ENCODE results near the gene AHNAK2.

AHNAK2 gene

DNA sequence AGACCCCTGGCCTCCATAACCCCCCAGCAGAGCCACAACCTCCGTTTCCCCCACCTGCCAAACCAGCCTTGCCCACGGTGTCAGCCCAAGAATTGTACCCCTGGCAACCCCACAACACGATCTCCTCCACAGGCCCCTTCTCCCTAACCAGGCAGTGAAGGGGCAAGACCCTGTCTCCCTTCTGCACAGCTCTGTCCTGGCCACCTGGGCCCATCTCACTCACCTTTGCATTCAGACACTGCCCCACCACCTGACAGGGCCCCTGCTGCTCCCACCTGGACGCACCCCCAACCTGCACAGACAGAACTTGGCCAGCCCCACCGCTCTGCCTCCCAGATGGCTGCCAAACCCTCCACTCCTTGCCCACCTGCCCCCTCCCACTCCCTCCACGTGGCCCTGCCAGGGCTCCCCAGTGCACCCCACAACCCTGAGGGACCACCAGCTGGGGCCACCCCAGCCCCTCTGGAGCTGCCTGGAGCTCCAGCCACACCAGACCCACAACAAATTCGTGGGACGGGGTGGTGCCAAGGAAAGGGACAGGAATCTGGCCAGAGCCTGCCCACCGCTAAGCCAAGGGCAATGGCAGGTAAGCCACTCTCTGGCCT lies 11.8 kb downstream of the AHNAK2 start:
- Histone ChIP-seq H3K9me3 (ENCODE audit: control insufficient read depth in 1 of 2, low read length in 2 of 2) (no peaks in the 10 kb centered on the region), H3K9ac (ENCODE audit: low read depth in 1 of 2, low read length in 2 of 2) (no peak overlapping the region), H3K27me3 (ENCODE audit: control insufficient read depth in 1 of 2, insufficient read depth in 2 of 2, low read length in 2 of 2) (peaks cover 23 to 36% of the 10 kb centered on the region in 2 donors), H3K4me1 (ENCODE audit: control insufficient read depth in 1 of 2, insufficient read depth in 2 of 2, low read length in 2 of 2) (peaks cover 19 to 20% of the 10 kb centered on the region in 2 donors), H3K4me3 (ENCODE audit: low read depth in 1 of 2, low read length in 2 of 2) (no peak overlapping the region), H3K36me3 (ENCODE audit: control insufficient read depth in 1 of 2, insufficient read depth in 2 of 2, low read length in 2 of 2) (no peaks in the 10 kb centered on the region), H3K27ac (ENCODE audit: low read depth, low read length) (no peak overlapping the region)

DNA sequence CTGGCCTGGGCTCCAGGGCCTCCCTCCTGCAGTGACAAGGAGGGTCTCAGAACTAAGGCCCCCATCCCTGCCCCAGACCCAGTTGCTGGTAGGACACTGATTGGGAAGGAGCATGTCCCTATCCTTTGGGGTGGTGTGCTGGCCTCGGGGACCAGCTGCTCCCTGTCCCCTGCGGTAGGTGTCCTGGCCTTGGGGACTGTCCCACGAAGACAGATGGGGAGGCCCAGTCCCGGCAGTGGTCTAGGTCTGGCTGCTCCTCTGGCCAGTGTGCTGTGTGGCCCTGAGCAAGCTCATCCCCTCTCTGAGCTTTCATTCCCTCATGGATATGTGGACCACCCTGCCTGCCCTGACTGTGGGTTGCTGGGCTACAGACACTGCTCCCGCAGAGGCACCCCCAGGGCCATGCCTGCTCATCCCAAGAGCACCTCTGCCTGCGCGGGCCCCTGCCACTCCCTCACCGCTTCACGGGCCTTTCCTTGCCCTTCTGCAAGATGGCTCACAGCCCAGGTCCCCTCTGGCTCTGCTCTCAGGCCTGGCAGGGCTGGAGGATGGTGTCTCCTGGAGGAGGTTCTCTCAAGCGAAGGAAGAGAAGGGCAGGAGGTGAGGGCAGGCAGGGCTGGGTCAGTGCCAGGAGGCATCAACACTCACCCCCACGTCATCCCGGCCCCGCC lies 12.5 kb downstream of the AHNAK2 start:
- Histone ChIP-seq H3K4me3 (ENCODE audit: low read depth in 1 of 2, low read length in 2 of 2) (no peak overlapping the region), H3K4me1 (ENCODE audit: control insufficient read depth in 1 of 2, insufficient read depth in 2 of 2, low read length in 2 of 2) (peaks cover 19 to 20% of the 10 kb centered on the region in 2 donors)

DNA sequence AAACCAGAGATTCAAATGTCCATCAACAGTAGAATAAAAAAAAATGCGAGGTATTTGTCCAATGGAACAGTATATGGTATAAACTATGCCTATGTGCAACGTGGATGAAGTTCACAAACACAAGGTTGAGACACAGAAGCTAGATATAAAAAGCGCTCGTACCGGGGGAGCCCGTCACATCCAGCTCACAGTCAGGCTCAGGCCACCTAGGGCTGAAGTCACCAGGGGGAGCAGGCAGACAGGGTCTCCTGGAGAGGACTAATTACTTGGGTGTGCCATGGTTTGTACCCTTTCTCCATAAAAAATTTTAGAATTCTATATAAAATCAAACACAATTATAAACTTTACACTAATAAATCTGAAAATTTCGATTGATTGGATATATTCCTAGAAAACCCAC lies 13.6 kb downstream of the AHNAK2 start:
- Histone ChIP-seq H3K4me1 (ENCODE audit: control insufficient read depth in 1 of 2, insufficient read depth in 2 of 2, low read length in 2 of 2) (peaks cover 19 to 20% of the 10 kb centered on the region in 2 donors), H3K27ac (ENCODE audit: low read depth, low read length) (no peak overlapping the region), H3K4me3 (ENCODE audit: low read depth in 1 of 2, low read length in 2 of 2) (no peak overlapping the region), H3K9ac (ENCODE audit: low read depth in 1 of 2, low read length in 2 of 2) (no peak overlapping the region), H3K36me3 (ENCODE audit: control insufficient read depth in 1 of 2, insufficient read depth in 2 of 2, low read length in 2 of 2) (no peaks in the 10 kb centered on the region), H3K9me3 (ENCODE audit: control insufficient read depth in 1 of 2, low read length in 2 of 2) (no peaks in the 10 kb centered on the region), H3K27me3 (ENCODE audit: control insufficient read depth in 1 of 2, insufficient read depth in 2 of 2, low read length in 2 of 2) (peaks cover 23 to 31% of the 10 kb centered on the region in 2 donors)

More for the DNA sequence above, 12.5 kb downstream of the AHNAK2 start:
- Histone ChIP-seq H3K27ac (ENCODE audit: low read depth, low read length) (no peak overlapping the region), H3K9me3 (ENCODE audit: control insufficient read depth in 1 of 2, low read length in 2 of 2) (no peaks in the 10 kb centered on the region), H3K27me3 (ENCODE audit: control insufficient read depth in 1 of 2, insufficient read depth in 2 of 2, low read length in 2 of 2) (peaks cover 23 to 36% of the 10 kb centered on the region in 2 donors), H3K9ac (ENCODE audit: low read depth in 1 of 2, low read length in 2 of 2) (no peak overlapping the region), H3K36me3 (ENCODE audit: control insufficient read depth in 1 of 2, insufficient read depth in 2 of 2, low read length in 2 of 2) (no peaks in the 10 kb centered on the region)

DNA sequence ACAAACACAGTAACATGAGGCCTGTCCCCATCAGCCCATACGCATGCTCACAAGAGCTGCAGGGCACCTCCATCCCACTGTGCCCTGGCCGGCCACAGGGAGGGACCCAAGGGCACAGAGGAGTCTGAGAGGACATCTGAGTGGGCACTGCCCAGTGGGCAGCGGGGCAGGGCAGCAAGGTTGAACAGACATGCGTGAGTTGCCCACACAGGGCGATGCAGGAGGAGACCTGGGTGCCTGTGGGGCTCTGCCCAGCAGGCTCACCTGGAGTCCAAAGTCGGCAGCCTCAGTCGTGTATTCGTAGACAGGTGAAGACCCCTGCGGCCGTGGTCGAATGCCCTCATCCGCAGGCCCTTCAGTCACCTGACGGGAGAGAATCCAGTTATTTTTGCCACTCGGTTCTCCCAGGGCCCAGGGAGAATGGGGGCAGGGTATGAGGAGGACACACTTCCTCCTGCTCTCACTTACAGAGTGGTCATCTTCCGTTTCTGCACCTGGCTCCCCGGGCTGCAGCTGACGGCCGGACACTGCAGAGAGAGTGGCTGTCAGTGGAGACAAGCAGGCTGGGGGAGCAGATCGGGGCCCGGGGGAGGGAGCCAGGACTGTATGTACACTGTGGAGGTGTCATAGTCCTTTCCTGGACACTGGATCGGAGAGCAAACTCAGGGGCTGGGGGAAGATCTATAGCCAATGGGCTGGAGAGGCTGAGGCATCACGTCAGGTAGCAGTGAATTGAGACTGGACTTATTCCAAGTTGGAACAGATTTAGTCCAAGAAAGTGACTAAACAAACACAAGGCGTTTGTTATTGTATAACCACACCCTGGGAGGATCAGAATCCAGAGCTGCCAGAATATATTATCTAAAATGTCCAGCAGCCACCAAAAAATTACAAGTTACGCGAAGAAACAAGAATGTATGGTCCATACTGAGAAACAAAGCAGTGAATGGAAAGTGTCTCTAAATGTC lies 20.7 kb downstream of the AHNAK2 start:
- peaks cover 7 to 15% of the 10 kb centered on the region in 2 donors for H3K27me3 ChIP-seq (ENCODE audit: control insufficient read depth in 1 of 2, insufficient read depth in 2 of 2, low read length in 2 of 2)
- H3K4me1 ChIP-seq (ENCODE audit: control insufficient read depth in 1 of 2, insufficient read depth in 2 of 2, low read length in 2 of 2): no peaks in the 10 kb centered on the region
- H3K9me3 ChIP-seq (ENCODE audit: control insufficient read depth in 1 of 2, low read length in 2 of 2): no peaks in the 10 kb centered on the region
- no peak overlapping the region for H3K9ac ChIP-seq (ENCODE audit: low read depth in 1 of 2, low read length in 2 of 2)
- no peak overlapping the region for H3K27ac ChIP-seq (ENCODE audit: low read depth, low read length)
- H3K4me3 ChIP-seq (ENCODE audit: low read depth in 1 of 2, low read length in 2 of 2): no peak overlapping the region
- no peaks in the 10 kb centered on the region for H3K36me3 ChIP-seq (ENCODE audit: control insufficient read depth in 1 of 2, insufficient read depth in 2 of 2, low read length in 2 of 2)

DNA sequence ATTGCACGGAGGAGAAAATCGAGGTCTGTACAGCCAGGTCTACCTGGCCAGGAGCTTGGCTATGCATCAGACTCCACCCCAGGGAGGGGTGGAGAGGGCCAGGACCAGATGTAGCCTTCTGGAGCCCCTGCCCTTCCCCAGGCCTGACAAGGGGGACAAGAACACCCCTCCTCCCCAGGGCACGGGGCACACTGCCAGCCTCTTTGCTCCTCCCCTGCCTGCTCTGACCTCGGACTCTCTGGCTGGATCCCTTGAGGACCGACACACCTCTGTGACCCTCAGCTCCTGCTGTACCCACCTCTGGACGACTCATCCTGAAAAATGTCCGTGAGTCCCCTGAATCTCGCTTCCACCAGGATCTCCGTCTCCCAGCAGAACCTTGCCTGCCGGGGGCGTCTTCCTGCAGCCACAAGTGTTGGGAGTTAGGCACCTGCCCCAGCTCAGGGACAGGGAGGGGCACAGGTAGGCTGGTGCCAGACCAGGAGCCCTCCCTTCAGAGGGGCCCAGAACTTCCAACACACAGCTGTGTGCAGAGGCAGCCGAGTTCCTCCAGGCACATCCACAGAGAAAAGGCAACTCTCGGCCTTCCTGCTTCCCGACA lies 21.8 kb downstream of the AHNAK2 start:
- Histone ChIP-seq H3K9me3 (ENCODE audit: control insufficient read depth in 1 of 2, low read length in 2 of 2) (no peaks in the 10 kb centered on the region), H3K27ac (ENCODE audit: low read depth, low read length) (no peak overlapping the region), H3K9ac (ENCODE audit: low read depth in 1 of 2, low read length in 2 of 2) (no peak overlapping the region), H3K36me3 (ENCODE audit: control insufficient read depth in 1 of 2, insufficient read depth in 2 of 2, low read length in 2 of 2) (no peaks in the 10 kb centered on the region), H3K4me1 (ENCODE audit: control insufficient read depth in 1 of 2, insufficient read depth in 2 of 2, low read length in 2 of 2) (no peaks in the 10 kb centered on the region), H3K27me3 (ENCODE audit: control insufficient read depth in 1 of 2, insufficient read depth in 2 of 2, low read length in 2 of 2) (peaks cover 7 to 15% of the 10 kb centered on the region in 2 donors), H3K4me3 (ENCODE audit: low read depth in 1 of 2, low read length in 2 of 2) (no peak overlapping the region)

DNA sequence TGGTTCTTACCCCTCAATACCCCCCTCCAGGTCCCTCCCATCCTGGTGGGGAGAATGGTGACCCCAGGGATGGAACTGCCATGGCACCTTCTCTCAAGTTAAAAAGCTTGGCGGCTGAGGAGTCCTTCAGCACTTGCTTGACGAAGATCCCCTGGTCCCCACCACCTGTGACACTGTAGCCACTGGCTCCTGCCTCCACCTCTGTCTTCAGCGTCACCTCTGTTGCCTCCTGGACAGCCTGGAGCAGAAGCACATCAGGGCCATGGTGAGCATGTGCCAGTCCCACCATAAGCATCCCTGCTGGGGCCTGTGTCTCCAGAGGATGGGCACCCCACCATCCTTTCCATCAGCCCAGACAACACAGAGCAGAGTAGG lies 22.8 kb downstream of the AHNAK2 start:
- Histone ChIP-seq H3K9ac (ENCODE audit: low read depth in 1 of 2, low read length in 2 of 2) (no peak overlapping the region), H3K36me3 (ENCODE audit: control insufficient read depth in 1 of 2, insufficient read depth in 2 of 2, low read length in 2 of 2) (no peaks in the 10 kb centered on the region), H3K4me1 (ENCODE audit: control insufficient read depth in 1 of 2, insufficient read depth in 2 of 2, low read length in 2 of 2) (no peaks in the 10 kb centered on the region), H3K27ac (ENCODE audit: low read depth, low read length) (no peak overlapping the region), H3K4me3 (ENCODE audit: low read depth in 1 of 2, low read length in 2 of 2) (no peak overlapping the region), H3K9me3 (ENCODE audit: control insufficient read depth in 1 of 2, low read length in 2 of 2) (no peaks in the 10 kb centered on the region), H3K27me3 (ENCODE audit: control insufficient read depth in 1 of 2, insufficient read depth in 2 of 2, low read length in 2 of 2) (peaks cover 7 to 15% of the 10 kb centered on the region in 2 donors)

DNA sequence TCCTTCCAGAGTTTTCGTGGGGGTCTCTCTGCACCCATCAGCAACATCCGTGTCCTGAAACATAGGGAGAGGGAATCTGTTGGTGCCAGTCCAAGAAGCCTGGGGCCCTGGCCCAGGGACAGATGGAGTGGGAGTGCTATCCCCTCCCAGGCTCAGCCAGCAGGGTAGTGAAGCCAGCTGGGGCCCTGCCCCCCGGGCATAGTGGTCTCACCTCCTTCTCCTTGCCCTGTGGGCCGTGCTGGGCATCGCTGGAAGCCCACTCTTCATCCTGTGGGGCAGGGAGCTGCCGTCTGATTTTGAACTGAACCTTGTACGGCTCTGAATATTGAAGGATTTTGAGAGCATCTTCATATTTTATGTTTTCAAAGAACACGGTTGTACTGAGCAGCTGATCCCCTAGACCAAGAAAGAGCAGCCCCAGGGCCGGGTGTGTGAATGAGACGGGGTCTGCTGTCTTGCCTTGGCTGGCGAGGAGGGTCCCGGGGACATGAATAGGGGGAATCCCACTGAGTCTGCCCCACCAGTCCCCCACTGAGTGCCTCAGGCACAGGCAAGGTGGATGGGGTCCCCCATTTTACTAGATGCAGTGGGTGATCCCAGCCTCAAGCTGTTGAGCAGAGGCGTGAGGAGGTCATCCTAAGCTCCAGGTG lies 23.3 kb downstream of the AHNAK2 start:
- no peaks in the 10 kb centered on the region for H3K4me1 ChIP-seq (ENCODE audit: control insufficient read depth in 1 of 2, insufficient read depth in 2 of 2, low read length in 2 of 2)
- H3K9me3 ChIP-seq (ENCODE audit: control insufficient read depth in 1 of 2, low read length in 2 of 2): no peaks in the 10 kb centered on the region
- no peak overlapping the region for H3K4me3 ChIP-seq (ENCODE audit: low read depth in 1 of 2, low read length in 2 of 2)
- no peaks in the 10 kb centered on the region for H3K36me3 ChIP-seq (ENCODE audit: control insufficient read depth in 1 of 2, insufficient read depth in 2 of 2, low read length in 2 of 2)
- H3K27me3 ChIP-seq (ENCODE audit: control insufficient read depth in 1 of 2, insufficient read depth in 2 of 2, low read length in 2 of 2): peaks cover 7 to 15% of the 10 kb centered on the region in 2 donors
- no peak overlapping the region for H3K27ac ChIP-seq (ENCODE audit: low read depth, low read length)
- no peak overlapping the region for H3K9ac ChIP-seq (ENCODE audit: low read depth in 1 of 2, low read length in 2 of 2)

DNA sequence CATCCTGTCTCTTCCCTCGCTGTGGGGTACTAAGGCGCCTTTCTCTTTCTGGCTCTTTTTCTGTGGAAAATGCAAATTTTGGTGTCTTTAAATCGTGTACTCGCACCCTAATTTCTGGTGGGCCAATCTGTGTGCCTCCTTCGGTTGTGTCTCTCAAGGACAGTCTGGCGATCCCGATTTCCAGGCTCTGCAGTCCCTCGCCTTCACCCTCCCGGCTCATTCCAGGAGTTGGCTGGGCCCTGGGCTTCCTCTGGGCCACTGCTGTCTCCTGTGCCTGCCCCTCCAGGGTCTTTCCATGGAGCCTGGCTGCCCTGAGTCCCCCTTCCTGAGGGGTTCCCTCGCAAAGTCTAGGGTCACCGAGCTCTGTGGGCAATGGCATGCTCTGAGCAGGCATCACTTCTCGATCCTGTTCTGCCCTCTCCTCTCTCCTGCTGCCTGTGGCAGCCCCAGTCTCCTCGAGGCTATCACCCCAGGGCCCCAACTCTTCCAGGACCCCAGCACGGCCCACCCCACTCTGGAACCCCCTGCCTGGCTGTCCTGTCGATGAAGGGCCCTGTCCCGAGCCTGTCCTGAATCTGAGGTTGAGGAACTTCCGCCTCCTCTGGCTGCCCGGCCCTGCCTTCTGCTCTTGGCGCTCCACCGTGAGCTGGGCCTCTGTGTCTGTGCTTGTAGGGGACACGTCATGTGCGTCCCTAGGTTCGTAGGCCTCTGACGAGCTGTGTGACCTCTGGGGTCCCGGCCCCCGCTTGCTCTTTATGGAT lies 24.1 kb downstream of the AHNAK2 start:
- Histone ChIP-seq H3K4me3 (ENCODE audit: low read depth in 1 of 2, low read length in 2 of 2) (no peak overlapping the region), H3K9me3 (ENCODE audit: control insufficient read depth in 1 of 2, low read length in 2 of 2) (no peaks in the 10 kb centered on the region), H3K27ac (ENCODE audit: low read depth, low read length) (no peak overlapping the region), H3K9ac (ENCODE audit: low read depth in 1 of 2, low read length in 2 of 2) (no peak overlapping the region), H3K36me3 (ENCODE audit: control insufficient read depth in 1 of 2, insufficient read depth in 2 of 2, low read length in 2 of 2) (no peaks in the 10 kb centered on the region), H3K27me3 (ENCODE audit: control insufficient read depth in 1 of 2, insufficient read depth in 2 of 2, low read length in 2 of 2) (peaks cover 7 to 15% of the 10 kb centered on the region in 2 donors), H3K4me1 (ENCODE audit: control insufficient read depth in 1 of 2, insufficient read depth in 2 of 2, low read length in 2 of 2) (no peaks in the 10 kb centered on the region)

DNA sequence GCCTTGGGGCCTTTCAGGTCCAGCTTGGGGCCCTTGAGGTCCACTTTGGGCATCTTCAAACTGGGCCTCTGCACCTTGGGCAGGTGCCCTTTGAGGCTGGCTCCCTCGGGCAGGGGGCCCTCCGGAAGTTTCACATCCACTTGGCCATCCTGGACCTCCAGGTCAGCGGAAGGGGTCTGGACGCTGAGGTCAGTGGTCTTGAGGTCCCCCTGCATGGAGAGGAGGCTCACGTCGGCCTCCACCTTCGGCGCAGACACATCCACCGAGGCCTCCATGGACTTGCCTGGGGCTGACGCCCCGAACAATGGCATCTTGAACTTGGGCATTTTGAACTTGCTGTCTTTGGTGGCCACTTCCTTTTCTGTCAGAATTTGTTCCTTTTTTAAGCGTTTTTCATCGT lies 25.1 kb downstream of the AHNAK2 start:
- H3K4me1 ChIP-seq (ENCODE audit: control insufficient read depth in 1 of 2, insufficient read depth in 2 of 2, low read length in 2 of 2): no peaks in the 10 kb centered on the region
- no peak overlapping the region for H3K4me3 ChIP-seq (ENCODE audit: low read depth in 1 of 2, low read length in 2 of 2)
- peaks cover 7 to 15% of the 10 kb centered on the region in 2 donors for H3K27me3 ChIP-seq (ENCODE audit: control insufficient read depth in 1 of 2, insufficient read depth in 2 of 2, low read length in 2 of 2)
- H3K9ac ChIP-seq (ENCODE audit: low read depth in 1 of 2, low read length in 2 of 2): no peak overlapping the region
- H3K27ac ChIP-seq (ENCODE audit: low read depth, low read length): no peak overlapping the region
- H3K9me3 ChIP-seq (ENCODE audit: control insufficient read depth in 1 of 2, low read length in 2 of 2): no peaks in the 10 kb centered on the region
- H3K36me3 ChIP-seq (ENCODE audit: control insufficient read depth in 1 of 2, insufficient read depth in 2 of 2, low read length in 2 of 2): no peaks in the 10 kb centered on the region

Measured in duodenal mucosa (tissue), 2 donors.